PFSK-1 (cell line): ENCODE results near the gene SF1.

ENCODE experiments used
- FOXP2 ChIP-seq: optimal IDR thresholded peaks from 2 replicates; pipeline ENCODE3; 2011; ENCODE audit warnings: borderline replicate concordance, control low read depth, inconsistent platforms; ENCODE audit not compliant: insufficient read depth; ENCODE audit errors: extremely low read length, extremely low read depth
- POLR2AphosphoS5 ChIP-seq: IDR thresholded peaks from 2 replicates; pipeline ENCODE4 v1.6.1; 2012; ENCODE audit warnings: low read depth, mild to moderate bottlenecking, control low read depth, low read length, moderate library complexity
- SIN3A ChIP-seq: IDR thresholded peaks from 2 replicates; pipeline ENCODE4 v1.6.1; 2012; ENCODE audit warnings: mild to moderate bottlenecking, low read length, moderate library complexity, borderline replicate concordance; ENCODE audit not compliant: insufficient read depth
- TAF1 ChIP-seq: IDR thresholded peaks from 2 replicates; pipeline ENCODE4 v1.6.1; 2012; ENCODE audit warnings: low read length, control low read depth, borderline replicate concordance; ENCODE audit not compliant: insufficient read depth
- TF ChIP-seq, protein P1 (sequence below), 2 experiments: IDR thresholded peaks; 2 replicates each; pipeline versions ENCODE4 v1.6.1 to v1.8.0; 2011 to 2012; ENCODE audit warnings: low read depth in 2 of 2, low read length in 2 of 2, control low read depth in 1 of 2, inconsistent platforms in 1 of 2, mild to moderate bottlenecking in 1 of 2, moderate library complexity in 1 of 2; ENCODE audit not compliant: insufficient read depth in 1 of 2

The SF1 gene

DNA sequence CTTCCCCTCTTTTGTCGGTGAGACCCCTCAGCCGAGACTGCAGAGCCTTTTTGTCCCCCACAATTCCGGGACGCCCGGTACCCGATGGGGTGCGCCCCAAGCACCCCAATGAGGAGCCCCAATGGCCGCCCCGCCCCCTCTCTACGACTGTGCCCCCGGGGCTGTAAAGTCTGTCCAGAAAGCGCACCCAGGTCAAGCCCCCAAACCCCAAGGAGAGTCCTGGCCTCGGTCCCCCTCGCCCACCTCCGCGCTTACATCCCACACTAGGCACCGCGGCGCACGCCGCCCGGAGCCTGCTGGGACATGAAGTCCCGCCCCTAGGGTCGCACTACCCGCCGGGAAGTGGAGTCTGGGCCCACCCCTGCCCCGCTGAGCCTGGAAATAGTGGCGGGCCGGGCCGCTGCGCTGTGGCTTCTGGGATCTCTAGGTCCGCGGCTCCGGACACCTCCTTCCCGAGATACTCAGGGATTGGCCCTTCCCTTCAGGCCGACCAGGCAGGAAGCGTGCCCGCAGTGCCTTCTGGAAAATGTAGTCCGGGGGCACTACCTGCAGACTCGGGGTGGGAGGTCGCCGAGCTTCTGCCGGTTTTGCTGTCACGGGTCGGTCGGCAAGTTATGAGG, 32.0 kb upstream of the SF1 start, which contains the start of gene MEN1:
TSS of gene MEN1 (minus strand) at position 281 of the 620 bp plus-strand sequence. CDS start 442 bp downstream, outside the sequence.
- peak; percentile 88 for TF ChIP-seq POLR2AphosphoS5
- no peak for TF ChIP-seq TAF1

DNA sequence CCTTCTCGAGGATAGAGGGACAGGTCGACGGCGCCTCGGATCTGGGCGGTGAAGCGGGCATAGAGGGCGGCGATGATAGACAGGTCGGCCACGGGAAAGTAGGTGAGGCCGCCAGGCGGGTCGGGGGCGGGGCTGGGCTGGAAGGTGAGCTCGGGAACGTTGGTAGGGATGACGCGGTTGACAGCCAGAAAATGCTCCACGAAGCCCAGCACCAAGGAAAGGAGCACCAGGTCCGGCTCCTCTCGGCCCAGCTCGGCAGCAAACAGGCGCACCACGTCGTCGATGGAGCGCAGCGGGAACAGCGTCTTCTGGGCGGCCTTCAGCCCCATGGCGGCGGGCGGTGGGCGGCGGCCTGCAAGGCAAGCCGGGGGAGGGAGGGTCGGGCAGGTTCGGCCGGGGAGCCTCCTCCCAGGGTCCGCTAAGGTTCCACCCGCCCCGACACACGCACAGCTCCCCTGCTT, 31.5 kb upstream of the SF1 start:
- TF ChIP-seq, protein P1, sequence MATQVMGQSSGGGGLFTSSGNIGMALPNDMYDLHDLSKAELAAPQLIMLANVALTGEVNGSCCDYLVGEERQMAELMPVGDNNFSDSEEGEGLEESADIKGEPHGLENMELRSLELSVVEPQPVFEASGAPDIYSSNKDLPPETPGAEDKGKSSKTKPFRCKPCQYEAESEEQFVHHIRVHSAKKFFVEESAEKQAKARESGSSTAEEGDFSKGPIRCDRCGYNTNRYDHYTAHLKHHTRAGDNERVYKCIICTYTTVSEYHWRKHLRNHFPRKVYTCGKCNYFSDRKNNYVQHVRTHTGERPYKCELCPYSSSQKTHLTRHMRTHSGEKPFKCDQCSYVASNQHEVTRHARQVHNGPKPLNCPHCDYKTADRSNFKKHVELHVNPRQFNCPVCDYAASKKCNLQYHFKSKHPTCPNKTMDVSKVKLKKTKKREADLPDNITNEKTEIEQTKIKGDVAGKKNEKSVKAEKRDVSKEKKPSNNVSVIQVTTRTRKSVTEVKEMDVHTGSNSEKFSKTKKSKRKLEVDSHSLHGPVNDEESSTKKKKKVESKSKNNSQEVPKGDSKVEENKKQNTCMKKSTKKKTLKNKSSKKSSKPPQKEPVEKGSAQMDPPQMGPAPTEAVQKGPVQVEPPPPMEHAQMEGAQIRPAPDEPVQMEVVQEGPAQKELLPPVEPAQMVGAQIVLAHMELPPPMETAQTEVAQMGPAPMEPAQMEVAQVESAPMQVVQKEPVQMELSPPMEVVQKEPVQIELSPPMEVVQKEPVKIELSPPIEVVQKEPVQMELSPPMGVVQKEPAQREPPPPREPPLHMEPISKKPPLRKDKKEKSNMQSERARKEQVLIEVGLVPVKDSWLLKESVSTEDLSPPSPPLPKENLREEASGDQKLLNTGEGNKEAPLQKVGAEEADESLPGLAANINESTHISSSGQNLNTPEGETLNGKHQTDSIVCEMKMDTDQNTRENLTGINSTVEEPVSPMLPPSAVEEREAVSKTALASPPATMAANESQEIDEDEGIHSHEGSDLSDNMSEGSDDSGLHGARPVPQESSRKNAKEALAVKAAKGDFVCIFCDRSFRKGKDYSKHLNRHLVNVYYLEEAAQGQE (IDR thresholded peaks at IDR 0.05; ENCODE audit: insufficient read depth in 1 of 2, low read depth in 2 of 2, low read length in 2 of 2) = no peak
- no peak for TF ChIP-seq TAF1
- TF ChIP-seq SIN3A = no peak
- no peak for TF ChIP-seq POLR2AphosphoS5

- TF ChIP-seq, protein P1 (IDR thresholded peaks at IDR 0.05; ENCODE audit: insufficient read depth in 1 of 2, low read depth in 2 of 2, low read length in 2 of 2) = no peak
- TF ChIP-seq SIN3A = no peak
- TF ChIP-seq POLR2AphosphoS5 = no peak
- TF ChIP-seq FOXP2 = no peak
- TF ChIP-seq TAF1 = no peak
Measured at GRCh38 chr11:64805481-64805880, 27.1 kb upstream of the SF1 start.

DNA sequence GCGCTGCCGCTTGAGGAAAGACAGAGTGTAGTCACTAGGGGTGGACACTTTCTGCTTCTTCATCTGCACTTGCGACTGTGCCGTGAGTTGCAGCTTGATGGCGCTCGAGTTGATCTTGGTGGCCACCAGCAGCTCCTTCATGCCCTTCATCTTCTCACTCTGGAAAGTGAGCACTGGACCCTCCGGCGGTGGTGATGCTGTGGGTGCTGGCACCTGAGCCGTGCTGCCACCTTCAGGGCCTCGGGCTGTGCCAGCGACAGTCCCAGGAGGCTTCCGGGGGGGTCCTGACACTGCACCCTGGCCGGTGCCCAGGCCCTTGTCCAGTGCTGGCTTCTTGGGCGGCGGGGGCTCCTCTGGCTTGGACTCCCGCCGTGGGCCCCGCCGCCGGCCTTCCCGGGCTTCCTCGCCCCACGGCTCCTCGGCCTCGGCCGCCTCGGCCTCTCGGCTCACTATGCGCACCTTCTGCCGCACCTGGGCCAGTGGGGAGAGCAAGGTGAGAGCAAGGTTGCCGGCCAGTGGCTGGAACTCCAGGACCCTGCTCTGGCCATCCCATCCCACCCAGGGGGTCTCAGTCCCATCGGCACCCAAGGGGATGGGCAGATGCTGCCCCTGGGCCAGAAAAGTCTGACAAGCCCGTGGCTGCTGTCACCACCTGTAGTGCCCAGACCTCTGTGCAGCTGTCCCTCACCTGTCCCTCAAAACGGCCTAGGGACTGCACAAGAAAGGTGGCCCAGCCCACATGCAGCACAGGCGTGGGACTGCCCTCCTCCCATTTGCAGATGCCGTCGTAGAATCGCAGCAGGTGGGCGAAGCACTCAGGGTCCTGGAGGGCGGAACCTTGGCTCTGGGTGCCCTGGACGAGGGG, 26.2 kb upstream of the SF1 start:
- TF ChIP-seq TAF1 (no peak), FOXP2 (no peak), SIN3A (no peak), POLR2AphosphoS5 (no peak)
- TF ChIP-seq, protein P1 (IDR thresholded peaks at IDR 0.05; ENCODE audit: insufficient read depth in 1 of 2, low read depth in 2 of 2, low read length in 2 of 2) = no peak

- TF ChIP-seq TAF1 (no peak), POLR2AphosphoS5 (no peak), FOXP2 (no peak), SIN3A (no peak)
- TF ChIP-seq, protein P1 (IDR thresholded peaks at IDR 0.05; ENCODE audit: insufficient read depth in 1 of 2, low read depth in 2 of 2, low read length in 2 of 2) = no peak
Measured at GRCh38 chr11:64803846-64804345, 25.6 kb upstream of the SF1 start.
